Activated naive CD8-positive, alpha-beta T cell treated with anti-CD3 and anti-CD28 coated beads, Interleukin-2, amount 50 U/mL, for 24 hours (primary cell): ENCODE measurements around the gene TIGAR.

Source experiments
- ATAC-seq: fragments of 150-1000 bp; cut with Tn5 transposase; one replicate; pipeline ENCODE4 v1.10.0; 2021
- DNase-seq: peaks from one replicate; pipeline ENCODE4 v3.0.0; 2021
- H3K27ac Mint-ChIP-seq: one replicate; pipeline ENCODE4 v1.8.0; 2021; ENCODE audit warnings: mild to moderate bottlenecking, mixed read lengths
- H3K27me3 Mint-ChIP-seq: one replicate; pipeline ENCODE4 v1.8.0; 2021; ENCODE audit warnings: mixed read lengths
- H3K36me3 Mint-ChIP-seq: one replicate; pipeline ENCODE4 v1.8.0; 2021; ENCODE audit warnings: low read depth, mixed read lengths
- H3K4me1 Mint-ChIP-seq: one replicate; pipeline ENCODE4 v1.8.0; 2021; ENCODE audit warnings: mixed read lengths
- H3K4me3 Mint-ChIP-seq: one replicate; pipeline ENCODE4 v1.8.0; 2021; ENCODE audit warnings: mild to moderate bottlenecking, moderate library complexity, mixed read lengths
- H3K9me3 Mint-ChIP-seq: one replicate; pipeline ENCODE4 v1.8.0; 2021; ENCODE audit warnings: mixed read lengths

Gene TIGAR

GRCh38 chr12:4278329-4279197 lies 42.5 kb upstream of the TIGAR start:
- H3K27me3 Mint-ChIP-seq = no peaks in the 10 kb centered on the region
- peak overlapping the region; percentile 89 for H3K4me3 Mint-ChIP-seq
- peak overlapping the region; percentile 100 for H3K27ac Mint-ChIP-seq
- DNase-seq (no peak), ATAC-seq (no peak)
- H3K9me3 Mint-ChIP-seq = no peaks in the 10 kb centered on the region
- peaks cover 83% of the 10 kb centered on the region for H3K36me3 Mint-ChIP-seq
- peaks cover 71% of the 10 kb centered on the region for H3K4me1 Mint-ChIP-seq

GRCh38 chr12:4279198-4279690 lies 41.8 kb upstream of the TIGAR start:
- no peak for DNase-seq
- Mint-ChIP-seq H3K27ac (peak overlapping the region; percentile 100), H3K4me1 (peaks cover 78% of the 10 kb centered on the region), H3K9me3 (no peaks in the 10 kb centered on the region), H3K27me3 (no peaks in the 10 kb centered on the region), H3K4me3 (peak overlapping the region; percentile 89), H3K36me3 (peaks cover 90% of the 10 kb centered on the region)
- ATAC-seq = no peak

GRCh38 chr12:4280351-4281163 lies 40.5 kb upstream of the TIGAR start:
- DNase-seq (no peak), ATAC-seq (no peak)
- H3K36me3 Mint-ChIP-seq = peaks cover 89% of the 10 kb centered on the region
- no peaks in the 10 kb centered on the region for H3K9me3 Mint-ChIP-seq
- H3K27me3 Mint-ChIP-seq = no peaks in the 10 kb centered on the region
- peak overlapping the region; percentile 89 for H3K4me3 Mint-ChIP-seq
- H3K27ac Mint-ChIP-seq = peak overlapping the region; percentile 71
- peaks cover 91% of the 10 kb centered on the region for H3K4me1 Mint-ChIP-seq

- Mint-ChIP-seq H3K36me3 (peaks cover 89% of the 10 kb centered on the region), H3K27ac (peak overlapping the region; percentile 22)
These were observed 39.8 kb upstream of the TIGAR start for GRCh38 chr12:4281173-4281654.

GRCh38 chr12:4282103-4282891 lies 38.7 kb upstream of the TIGAR start:
- DNase-seq (no peak), ATAC-seq (peak; percentile 4)
- Mint-ChIP-seq H3K36me3 (peaks cover 89% of the 10 kb centered on the region), H3K4me1 (peaks cover 96% of the 10 kb centered on the region), H3K27ac (peak overlapping the region; percentile 29), H3K4me3 (peak overlapping the region; percentile 11), H3K9me3 (no peaks in the 10 kb centered on the region), H3K27me3 (no peaks in the 10 kb centered on the region)

More at GRCh38 chr12:4281173-4281654, 39.8 kb upstream of the TIGAR start:
- DNase-seq (no peak), ATAC-seq (no peak)
- H3K4me3 Mint-ChIP-seq = no peak overlapping the region
- peaks cover 95% of the 10 kb centered on the region for H3K4me1 Mint-ChIP-seq
- H3K27me3 Mint-ChIP-seq = no peaks in the 10 kb centered on the region
- no peaks in the 10 kb centered on the region for H3K9me3 Mint-ChIP-seq

GRCh38 chr12:4282892-4283511 lies 38.0 kb upstream of the TIGAR start:
- Mint-ChIP-seq H3K27ac (peak overlapping the region; percentile 67), H3K4me3 (peak overlapping the region; percentile 11), H3K27me3 (no peaks in the 10 kb centered on the region)

GRCh38 chr12:4283512-4284255 lies 37.3 kb upstream of the TIGAR start:
- Mint-ChIP-seq H3K36me3 (peaks cover 87% of the 10 kb centered on the region), H3K27me3 (no peaks in the 10 kb centered on the region), H3K9me3 (no peaks in the 10 kb centered on the region), H3K4me3 (peak overlapping the region; percentile 5), H3K27ac (peak overlapping the region; percentile 67), H3K4me1 (peaks cover 96% of the 10 kb centered on the region)
- no peak for ATAC-seq
- no peak for DNase-seq

More at GRCh38 chr12:4282892-4283511, 38.0 kb upstream of the TIGAR start:
- Mint-ChIP-seq H3K36me3 (peaks cover 87% of the 10 kb centered on the region), H3K9me3 (no peaks in the 10 kb centered on the region), H3K4me1 (peaks cover 96% of the 10 kb centered on the region)
- ATAC-seq = peak; percentile 2
- DNase-seq = no peak

- Mint-ChIP-seq H3K36me3 (peaks cover 87% of the 10 kb centered on the region), H3K9me3 (no peaks in the 10 kb centered on the region), H3K27ac (peak overlapping the region; percentile 67), H3K27me3 (no peaks in the 10 kb centered on the region), H3K4me1 (peaks cover 96% of the 10 kb centered on the region), H3K4me3 (peak overlapping the region; percentile 5)
- ATAC-seq = no peak
- no peak for DNase-seq
These were observed 36.7 kb upstream of the TIGAR start for GRCh38 chr12:4284306-4284705.

GRCh38 chr12:4285070-4285469 lies 35.9 kb upstream of the TIGAR start:
- Mint-ChIP-seq H3K4me1 (peaks cover 95% of the 10 kb centered on the region), H3K9me3 (no peaks in the 10 kb centered on the region)

GRCh38 chr12:4286228-4286627 lies 34.8 kb upstream of the TIGAR start:
- no peaks in the 10 kb centered on the region for H3K27me3 Mint-ChIP-seq
- no peak for ATAC-seq
- no peaks in the 10 kb centered on the region for H3K9me3 Mint-ChIP-seq
- peak overlapping the region; percentile 67 for H3K27ac Mint-ChIP-seq
- H3K36me3 Mint-ChIP-seq = peaks cover 88% of the 10 kb centered on the region
- H3K4me3 Mint-ChIP-seq = no peak overlapping the region
- H3K4me1 Mint-ChIP-seq = peaks cover 94% of the 10 kb centered on the region
- no peak for DNase-seq

More at GRCh38 chr12:4285070-4285469, 35.9 kb upstream of the TIGAR start:
- no peak for ATAC-seq
- Mint-ChIP-seq H3K27ac (peak overlapping the region; percentile 30), H3K4me3 (peak overlapping the region; percentile 32), H3K27me3 (no peaks in the 10 kb centered on the region), H3K36me3 (peaks cover 87% of the 10 kb centered on the region)
- DNase-seq = no peak

- peaks cover 96% of the 10 kb centered on the region for H3K4me1 Mint-ChIP-seq
- peak overlapping the region; percentile 67 for H3K27ac Mint-ChIP-seq
- DNase-seq (no peak), ATAC-seq (peak; percentile 1)
- peaks cover 89% of the 10 kb centered on the region for H3K36me3 Mint-ChIP-seq
- H3K27me3 Mint-ChIP-seq = no peaks in the 10 kb centered on the region
- no peaks in the 10 kb centered on the region for H3K9me3 Mint-ChIP-seq
- H3K4me3 Mint-ChIP-seq = no peak overlapping the region
These were observed 34.2 kb upstream of the TIGAR start for GRCh38 chr12:4286771-4287317.

GRCh38 chr12:4287325-4288211 lies 33.4 kb upstream of the TIGAR start:
- peak; percentile 63 for ATAC-seq
- peak overlapping the region; percentile 27 for H3K4me3 Mint-ChIP-seq
- H3K36me3 Mint-ChIP-seq = peaks cover 87% of the 10 kb centered on the region

More at GRCh38 chr12:4287325-4288211, 33.4 kb upstream of the TIGAR start:
- Mint-ChIP-seq H3K9me3 (no peaks in the 10 kb centered on the region), H3K27ac (peak overlapping the region; percentile 67), H3K27me3 (no peaks in the 10 kb centered on the region), H3K4me1 (peaks cover 94% of the 10 kb centered on the region)
- DNase-seq = peak; percentile 9
